HuH-7 (cell line): ENCODE measurements around the gene SHC2.
A peak's percentile ranks its signal among the peaks of the same experiment; 100 is the strongest.

Experiments used
- DNase-seq: peaks from one replicate; pipeline ENCODE4 v3.0.0; 2011; ENCODE audit warnings: low spot score

Gene SHC2, protein sequence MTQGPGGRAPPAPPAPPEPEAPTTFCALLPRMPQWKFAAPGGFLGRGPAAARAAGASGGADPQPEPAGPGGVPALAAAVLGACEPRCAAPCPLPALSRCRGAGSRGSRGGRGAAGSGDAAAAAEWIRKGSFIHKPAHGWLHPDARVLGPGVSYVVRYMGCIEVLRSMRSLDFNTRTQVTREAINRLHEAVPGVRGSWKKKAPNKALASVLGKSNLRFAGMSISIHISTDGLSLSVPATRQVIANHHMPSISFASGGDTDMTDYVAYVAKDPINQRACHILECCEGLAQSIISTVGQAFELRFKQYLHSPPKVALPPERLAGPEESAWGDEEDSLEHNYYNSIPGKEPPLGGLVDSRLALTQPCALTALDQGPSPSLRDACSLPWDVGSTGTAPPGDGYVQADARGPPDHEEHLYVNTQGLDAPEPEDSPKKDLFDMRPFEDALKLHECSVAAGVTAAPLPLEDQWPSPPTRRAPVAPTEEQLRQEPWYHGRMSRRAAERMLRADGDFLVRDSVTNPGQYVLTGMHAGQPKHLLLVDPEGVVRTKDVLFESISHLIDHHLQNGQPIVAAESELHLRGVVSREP

DNA sequence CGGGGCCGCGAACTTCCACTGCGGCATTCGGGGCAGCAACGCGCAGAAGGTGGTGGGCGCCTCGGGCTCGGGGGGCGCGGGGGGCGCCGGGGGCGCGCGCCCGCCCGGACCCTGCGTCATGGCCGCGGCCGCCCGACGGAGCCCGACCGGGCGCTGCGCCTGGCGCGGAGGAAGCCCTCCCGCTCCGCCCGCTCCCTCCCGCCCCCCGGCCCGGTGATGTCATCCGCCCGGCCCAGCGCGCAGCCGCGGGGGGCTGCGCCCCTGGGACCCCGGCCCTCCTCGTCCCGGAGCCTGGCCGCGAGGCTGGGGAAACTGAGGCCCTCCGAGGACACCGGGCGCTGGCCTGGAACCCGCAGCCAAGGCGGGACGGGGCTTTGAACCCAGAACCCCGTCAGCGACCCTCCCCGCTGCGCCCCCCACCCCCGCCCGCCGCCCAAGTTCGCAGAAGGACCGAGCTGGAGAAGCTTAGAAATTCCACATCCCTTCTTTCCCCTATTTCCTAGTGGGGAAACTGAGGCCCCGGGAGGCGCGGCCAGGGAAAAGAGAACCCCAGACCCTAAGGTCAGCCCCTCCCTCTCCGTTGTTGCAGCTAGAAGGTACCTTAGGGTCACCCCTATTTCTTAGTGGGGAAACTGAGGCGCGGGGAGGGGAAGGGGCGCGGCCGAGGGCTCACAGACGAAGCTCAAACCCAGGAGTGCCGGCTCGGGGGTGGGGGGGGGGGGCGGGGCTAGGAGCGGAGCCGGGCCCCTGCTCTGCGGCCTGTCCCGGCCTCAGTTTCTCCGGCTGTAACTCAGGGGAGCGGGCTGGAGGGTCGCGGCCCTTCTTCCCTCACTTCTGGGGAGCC lies at the start of gene SHC2:
SHC2 (minus strand) TSS at position 157 of the 844 bp plus-strand sequence; CDS start at position 120, 37 bp downstream.
- peak; percentile 64 for DNase-seq

DNA sequence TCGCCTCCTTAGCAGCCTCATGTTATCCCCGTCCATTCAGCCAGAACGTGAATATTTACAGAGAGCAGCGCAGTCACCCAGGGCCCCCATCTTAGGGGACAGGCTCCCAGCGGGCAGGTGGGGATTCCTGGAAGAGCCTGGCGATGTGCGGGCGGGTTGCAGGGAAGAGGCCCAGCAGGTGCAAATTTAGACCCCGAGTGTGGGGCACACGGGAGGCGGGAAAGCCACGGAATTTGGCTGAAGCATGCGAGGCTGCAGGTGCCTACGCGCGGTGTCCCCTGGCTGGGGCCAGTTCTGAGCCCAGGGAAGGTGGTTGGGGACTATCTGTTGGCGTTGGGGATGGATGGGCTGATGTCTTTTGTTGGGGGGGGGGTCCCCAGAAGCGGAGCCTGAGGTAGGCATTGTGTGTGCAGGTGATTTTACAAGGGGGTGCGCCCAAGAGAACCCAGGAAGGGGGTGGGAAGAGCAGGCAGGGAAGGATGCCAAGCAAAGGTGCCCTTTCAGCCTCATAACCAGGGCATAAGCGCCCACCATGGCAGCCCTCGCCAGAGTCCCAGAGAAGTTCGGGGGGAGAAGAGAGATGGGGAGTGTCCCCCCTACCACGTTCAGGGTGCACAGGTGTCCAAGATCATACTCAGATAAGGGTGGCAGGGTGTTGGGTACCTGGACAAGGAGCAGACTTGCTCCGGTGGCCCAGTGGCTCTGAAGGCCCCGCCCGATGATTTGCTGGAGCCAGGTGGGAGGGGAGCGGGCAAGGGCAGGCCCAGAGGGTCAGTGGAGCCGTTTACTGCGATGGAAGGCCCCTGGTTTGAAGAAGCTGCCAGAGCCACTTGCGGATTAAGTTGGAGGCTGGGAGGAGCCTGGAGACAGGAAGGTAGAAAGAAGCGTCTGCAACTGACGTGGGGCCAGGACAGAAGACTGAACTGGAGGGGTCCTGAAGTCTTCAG lies 47.6 kb upstream of the SHC2 start:
- no peak for DNase-seq

DNA sequence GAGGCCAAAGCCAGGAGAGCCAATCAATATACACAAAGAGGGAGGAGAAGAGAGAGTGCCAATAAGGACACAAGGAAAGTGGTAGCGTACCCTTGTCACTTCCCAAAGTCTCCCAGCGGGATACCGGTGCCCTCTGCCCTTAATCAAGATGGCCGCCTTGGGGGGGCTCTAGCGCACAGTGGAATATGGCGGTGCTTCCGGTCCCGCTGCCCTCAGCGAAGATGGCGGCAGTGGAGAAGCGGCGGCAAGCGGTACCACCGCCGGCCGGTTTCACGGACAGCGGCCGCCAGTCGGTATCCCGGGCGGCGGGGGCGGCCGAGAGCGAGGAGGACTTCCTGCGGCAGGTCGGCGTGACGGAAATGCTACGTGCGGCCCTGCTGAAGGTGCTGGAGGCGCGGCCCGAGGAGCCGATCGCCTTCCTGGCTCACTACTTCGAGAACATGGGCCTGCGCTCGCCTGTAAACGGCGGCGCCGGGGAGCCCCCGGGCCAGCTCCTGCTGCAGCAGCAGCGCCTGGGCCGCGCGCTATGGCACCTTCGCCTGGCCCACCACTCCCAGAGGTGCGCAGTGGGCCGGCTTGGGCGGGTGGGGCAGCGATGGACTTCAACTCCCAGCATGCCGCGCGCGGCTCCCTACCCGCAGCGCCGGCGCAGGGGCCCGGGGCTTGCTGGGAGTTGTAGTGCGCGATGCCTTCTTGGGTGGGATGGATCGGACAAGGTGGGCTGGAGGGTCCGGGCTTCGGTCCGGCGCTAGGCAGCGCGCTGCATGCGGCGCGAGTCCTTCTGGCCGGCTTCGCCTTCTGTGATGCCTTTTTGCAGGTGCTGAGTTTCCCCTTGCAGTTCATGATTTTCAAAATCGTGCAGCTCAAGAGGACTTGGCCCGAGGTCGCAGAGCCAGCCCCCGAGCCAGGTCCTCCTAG lies 46.7 kb upstream of the SHC2 start, which contains the start of gene TPGS1:
TPGS1 (plus strand) TSS at position 212 of the 918 bp plus-strand sequence; CDS start at position 222, 10 bp downstream.
- DNase-seq: peak; percentile 83

DNA sequence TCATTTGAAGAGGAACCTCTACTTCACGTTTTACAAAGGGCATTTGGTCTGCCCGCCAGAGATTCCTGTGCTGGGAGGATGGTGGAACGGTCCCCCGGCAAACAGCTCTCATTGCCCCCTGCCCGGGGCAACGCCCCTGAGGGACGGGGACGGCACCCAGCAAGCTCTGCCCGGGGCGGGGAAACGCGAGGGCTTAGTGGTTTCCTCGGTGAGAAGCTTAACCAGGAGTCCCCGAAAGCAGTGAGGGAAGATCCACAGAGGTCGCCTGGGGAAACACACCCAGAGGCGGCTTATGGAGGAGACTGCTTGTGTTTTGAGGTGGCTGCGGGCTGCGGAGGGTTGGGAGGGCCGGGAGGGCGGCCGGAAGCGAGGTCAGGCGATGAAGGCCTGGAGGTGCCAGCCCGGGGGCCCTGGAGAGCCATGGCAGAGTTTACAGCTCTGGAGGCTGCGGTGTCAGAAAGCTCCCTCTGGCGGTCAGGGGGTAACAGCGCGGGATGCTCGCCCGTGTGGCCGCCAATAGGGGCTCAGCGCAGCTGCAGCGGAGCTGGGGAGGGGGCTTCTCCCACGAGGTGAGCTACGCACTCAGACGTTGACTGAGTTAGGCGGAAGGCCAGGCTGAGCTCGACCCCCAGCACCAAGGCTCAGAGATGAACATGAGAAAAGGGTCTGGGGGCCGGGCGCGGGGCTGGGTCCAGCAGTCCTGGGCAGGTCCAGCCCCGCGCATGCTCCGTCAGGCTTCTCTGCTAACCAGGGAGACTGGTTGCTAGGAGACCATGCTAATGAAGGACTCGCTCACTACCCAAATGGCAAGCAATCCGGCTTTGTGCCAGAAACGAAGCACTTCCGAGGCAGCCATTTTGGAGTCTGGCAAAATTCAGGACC lies 45.8 kb upstream of the SHC2 start:
- peak; percentile 99 for DNase-seq

DNA sequence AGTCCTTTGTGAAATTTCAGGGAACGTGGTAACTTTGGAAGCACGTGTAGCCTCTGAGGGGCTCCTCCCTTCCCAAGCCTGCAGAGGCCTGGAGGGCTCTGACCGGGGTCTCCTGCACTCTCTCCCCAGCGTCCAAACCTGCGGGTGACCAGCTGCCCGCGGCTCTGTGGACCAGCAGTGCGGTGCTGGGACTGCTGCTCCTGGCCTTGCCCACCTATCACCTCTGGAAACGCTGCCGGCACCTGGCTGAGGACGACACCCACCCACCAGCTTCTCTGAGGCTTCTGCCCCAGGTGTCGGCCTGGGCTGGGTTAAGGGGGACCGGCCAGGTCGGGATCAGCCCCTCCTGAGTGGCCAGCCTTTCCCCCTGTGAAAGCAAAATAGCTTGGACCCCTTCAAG lies 43.8 kb upstream of the SHC2 start:
- no peak for DNase-seq

DNA sequence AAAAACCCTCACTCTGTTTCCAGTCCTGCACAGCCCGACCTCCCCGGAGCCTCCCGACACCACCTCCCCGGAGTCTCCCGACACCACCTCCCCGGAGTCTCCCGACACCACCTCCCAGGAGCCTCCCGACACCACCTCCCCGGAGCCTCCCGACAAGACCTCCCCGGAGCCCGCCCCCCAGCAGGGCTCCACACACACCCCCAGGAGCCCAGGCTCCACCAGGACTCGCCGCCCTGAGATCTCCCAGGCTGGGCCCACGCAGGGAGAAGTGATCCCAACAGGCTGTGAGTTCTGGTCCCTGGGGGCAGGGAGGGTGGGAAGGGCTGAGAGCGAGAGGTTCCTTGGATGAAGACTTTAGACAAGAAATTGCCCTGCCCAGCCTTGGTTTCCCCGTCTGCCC lies 40.8 kb upstream of the SHC2 start:
- DNase-seq: no peak

DNA sequence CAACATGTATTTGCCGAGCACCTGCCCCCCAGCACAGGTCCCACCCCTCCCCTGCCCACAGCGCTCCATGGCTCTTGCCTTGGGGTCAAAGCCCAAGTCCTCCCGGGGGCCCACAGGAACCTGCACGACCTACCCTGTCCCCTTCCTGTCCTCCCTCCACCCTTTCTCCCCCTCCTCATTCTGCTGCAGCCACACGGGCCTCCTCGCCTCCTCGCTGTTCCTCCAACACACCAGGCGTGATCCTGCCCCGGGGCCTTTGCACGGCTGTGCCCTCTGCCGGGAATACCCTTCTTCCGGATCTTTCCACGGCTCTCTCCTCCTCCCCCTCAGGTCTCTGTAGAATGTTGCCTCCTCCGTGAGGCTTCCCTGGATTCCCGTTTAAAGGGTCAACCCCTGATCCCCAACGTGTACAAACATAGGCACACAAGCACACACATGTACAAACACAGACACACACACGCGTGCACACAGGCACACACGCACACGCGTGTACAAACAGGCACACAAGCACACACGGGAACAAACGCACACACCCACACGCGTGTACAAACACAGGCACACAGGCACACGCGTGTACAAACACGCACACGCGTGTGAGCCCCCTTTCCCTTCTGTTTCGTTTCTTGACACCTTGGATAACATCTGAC lies 38.3 kb upstream of the SHC2 start:
- DNase-seq: no peak

DNA sequence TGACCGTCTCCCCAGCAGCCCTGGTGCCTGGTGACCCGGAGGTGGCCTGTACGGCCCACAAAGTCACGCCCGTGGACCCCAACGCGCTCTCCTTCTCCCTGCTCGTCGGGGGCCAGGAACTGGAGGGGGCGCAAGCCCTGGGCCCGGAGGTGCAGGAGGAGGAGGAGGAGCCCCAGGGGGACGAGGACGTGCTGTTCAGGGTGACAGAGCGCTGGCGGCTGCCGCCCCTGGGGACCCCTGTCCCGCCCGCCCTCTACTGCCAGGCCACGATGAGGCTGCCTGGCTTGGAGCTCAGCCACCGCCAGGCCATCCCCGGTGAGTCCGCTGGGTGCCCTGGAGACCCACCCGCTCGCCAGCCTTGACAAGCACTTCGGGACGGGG lies 37.7 kb upstream of the SHC2 start:
- DNase-seq: no peak

DNA sequence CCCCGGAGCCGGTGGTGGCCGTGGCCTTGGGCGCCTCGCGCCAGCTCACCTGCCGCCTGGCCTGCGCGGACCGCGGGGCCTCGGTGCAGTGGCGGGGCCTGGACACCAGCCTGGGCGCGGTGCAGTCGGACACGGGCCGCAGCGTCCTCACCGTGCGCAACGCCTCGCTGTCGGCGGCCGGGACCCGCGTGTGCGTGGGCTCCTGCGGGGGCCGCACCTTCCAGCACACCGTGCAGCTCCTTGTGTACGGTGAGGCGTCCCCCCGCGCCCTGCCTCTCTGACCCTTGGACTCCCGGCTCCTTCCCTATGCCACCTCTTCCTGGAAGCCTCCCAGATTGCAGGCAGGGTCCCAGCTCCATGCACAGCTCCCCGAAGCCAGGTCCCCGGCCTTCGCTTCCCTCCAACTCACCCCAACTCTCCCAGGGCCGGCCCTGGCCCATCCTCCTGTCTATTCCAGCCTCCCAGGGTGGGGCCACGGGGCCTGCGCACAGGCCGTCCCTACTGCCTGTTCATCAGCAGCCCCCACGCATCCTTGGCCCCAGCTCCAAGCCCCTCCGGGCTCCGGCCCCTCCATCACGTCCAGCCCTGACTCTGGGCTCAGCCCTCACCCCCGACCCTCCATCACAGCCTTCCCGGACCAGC lies 37.2 kb upstream of the SHC2 start:
- DNase-seq: no peak

DNA sequence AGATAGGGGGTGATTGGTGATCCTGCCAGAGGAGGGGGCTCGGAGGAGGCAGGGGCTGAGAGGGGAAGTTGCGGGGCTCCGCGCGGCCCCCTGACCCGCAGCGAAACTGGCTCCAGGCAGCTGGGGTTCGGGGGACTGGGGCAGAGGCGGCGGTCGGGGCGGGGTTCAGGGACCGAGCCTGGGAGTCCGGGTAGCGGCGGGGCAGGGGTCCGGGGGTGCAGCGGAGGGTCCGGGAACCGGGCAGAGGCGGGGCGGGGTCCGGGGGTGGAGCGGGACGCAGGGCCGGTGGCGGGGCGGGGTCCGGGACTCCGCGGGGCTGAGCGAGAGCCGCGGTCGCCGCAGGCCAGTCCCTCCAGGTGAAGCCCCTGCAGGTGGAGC lies 36.6 kb upstream of the SHC2 start:
- no peak for DNase-seq

DNA sequence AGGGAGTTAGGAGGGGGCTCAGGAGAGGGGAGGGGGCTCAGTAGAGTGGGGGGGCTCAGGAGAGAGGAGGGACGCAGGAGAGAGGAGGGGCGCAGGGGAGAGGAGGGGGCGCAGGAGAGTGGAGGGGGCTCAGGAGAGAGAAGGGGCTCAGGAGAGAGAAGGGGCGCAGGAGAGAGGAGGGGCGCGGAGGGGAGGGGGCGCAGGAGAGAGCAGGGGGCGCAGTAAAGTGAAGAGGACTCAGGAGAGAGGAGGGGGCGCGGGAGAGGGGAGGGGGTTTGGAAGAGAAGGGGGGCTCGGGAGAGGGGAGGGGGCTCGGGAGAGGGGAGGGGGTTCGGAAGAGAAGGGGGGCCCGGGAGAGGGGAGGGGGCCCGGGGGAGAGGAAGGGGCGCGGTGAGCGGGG lies 36.2 kb upstream of the SHC2 start:
- DNase-seq: no peak

DNA sequence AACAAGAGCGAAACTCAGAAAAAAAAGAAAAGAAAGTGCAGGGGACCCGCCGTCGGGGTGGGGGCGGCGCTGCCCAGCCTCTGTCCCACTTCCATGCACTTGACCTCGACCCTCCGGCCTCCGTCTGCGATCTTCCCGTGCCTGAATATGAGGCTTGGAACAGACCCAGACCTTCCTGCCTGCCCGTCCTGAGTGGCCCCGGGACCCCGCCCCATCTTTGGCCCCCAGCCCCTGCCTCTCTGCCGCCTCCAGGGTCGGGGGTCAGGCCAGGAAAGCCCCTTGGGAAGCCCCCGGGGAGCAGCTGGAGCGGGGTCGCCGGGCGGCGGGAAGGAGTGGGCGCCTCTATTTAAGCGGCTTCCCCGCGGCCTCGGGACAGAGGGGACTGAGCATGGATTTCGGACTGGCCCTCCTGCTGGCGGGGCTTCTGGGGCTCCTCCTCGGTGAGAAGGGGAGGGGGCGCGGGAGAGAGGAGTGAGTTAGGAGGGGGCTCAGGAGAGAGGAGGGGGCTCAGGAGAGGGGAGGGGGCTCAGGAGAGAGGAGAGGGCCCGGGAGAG lies 35.4 kb upstream of the SHC2 start, which contains the start of gene MADCAM1:
MADCAM1 (plus strand) TSS at position 375 of the 554 bp plus-strand sequence; CDS start at position 389, 14 bp downstream.
- no peak for DNase-seq

DNA sequence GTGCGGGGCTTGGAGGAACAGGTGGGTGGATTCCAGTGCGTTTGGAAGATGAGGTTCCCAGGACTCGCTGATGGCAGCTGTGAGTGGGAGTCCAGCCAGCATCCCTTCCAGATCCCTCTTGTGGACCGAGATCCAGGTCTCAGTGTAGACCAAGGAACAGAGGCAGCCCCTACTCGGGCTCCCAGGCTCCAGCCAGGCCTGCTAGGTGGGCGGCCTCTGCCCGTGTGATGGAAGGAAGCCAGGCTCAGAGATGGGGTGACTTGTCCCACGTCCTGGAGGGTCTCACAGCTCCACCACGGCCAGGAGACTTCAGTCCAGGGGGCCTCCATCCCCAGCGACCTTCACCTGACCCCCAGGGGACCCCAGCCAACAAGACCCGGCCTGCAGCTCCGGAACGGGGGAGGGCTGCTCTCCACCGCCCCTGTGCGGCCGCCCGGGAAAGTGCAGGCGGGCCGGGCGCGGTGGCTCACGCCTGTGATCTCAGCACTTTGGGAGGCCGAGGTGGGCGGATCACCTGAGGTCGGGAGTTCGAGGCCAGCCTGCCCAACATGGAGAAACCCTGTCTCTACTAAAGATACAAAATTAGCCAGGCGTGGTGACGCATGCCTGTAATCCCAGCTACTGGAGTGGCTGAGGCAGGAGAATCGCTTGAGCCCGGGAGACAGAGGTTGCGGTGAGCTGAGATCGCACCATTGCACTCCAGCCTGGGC lies 34.7 kb upstream of the SHC2 start:
- DNase-seq: no peak

DNA sequence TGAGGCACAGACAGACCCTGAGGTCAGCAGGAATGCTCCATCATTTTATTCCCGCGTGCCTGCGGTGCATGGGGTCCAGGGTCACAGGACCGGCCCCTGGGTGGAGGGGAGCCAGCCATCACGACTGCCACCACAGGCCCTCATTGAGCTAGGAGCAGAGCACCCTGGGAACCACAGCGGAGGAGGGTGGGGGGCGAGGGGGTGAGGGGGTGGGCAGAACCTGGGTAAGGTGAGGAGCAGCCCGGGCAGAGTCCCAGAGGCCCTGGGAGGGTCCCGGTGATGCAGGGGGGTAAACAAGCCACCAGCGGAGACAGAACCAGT lies 34.2 kb upstream of the SHC2 start:
- no peak for DNase-seq

DNA sequence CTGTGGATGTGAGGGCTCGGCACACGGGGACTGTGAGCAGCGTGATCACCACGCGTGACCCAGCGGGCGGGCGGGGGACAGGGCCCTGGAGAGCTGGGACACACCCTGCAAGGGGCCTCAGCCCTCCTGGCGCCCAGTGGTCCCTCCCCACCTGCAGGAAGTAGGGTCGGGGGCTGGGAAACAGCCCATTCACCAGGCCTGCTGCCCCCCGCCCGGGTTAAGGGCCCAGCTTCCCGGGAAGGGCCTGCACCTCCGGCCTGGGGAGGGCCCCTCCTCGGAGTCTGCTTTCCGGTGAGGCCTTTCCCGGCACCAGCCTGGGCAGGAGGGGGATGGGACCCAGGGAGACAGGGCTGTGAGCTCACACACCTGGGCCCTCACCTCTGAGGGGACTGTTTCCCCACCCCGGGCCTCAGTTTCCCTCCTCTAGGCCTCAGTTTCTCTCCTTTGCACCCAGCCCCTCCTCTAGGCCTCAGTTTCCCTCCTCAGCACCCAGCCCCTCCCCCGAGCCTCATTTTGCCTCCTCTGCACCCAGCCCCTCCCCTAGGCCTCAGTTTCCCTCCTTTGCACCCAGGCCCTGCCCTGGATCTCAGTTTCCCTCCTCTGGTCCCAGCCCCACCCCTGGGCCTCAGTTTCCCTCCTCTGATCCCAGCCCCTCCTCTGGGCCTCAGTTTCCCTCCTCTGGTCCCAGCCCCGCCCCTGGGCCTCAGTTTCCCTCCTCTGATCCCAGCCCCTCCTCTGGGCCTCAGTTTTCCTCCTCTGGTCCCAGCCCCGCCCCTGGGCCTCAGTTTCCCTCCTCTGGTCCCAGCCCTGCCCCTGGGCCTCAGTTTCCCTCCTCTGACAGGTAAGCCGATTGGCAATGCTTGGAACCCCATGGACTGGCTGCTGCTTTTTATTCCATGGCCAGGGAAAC lies 33.6 kb upstream of the SHC2 start:
- no peak for DNase-seq

DNA sequence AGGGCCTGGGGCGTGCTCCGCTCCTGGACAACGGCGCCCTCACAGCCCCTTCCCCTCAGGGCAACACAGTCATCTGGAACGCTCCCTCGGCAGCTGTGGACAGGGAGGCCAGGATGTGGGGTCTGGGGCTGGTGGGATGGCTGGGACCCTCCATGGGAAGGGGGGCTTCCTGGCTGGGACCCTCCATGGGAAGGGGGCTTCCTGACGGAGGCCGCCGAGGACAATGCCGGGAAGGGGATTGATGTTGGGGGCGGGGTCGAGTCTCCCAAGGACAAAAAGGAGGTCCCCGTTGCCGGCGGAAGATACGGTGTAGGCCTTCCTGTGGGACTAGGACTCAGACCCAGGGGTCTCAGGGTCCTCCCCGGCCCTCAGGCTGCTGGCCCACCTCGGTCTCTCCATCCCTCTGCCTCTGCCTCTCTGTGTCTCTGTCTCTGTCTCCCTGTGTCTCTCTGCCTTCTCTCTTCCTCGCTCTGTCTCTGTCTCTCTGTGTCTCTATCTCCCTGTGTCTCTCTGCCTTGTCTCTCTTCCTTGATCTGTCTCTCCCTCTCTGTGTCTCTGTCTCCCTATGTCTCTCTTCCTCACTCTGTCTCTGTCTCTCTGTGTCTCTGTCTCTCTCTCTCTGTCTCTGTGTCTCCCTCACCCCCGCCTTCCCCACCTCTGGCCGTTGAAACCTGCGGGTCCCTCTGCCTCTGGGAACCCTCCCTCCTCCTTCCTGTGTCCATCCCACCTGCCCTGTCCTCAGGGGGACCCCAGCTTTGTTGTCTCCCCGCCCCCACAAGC lies 32.7 kb upstream of the SHC2 start:
- DNase-seq: no peak
